ENCODE measurements around the gene TRIM31.
A peak's percentile ranks its signal among the peaks of the same experiment; 100 is the strongest.
"Not testable (repeated sequence)": the region's sequence is repeated elsewhere in the genome, so short reads cannot be mapped to it uniquely, and the experiment has no call there.

Gene TRIM31

GRCh38 chr6:30149234-30149633 is 36.3 kb upstream of the TRIM31 start:
- DNase-seq (ENCODE audit: low spot score), result no peak

DNA sequence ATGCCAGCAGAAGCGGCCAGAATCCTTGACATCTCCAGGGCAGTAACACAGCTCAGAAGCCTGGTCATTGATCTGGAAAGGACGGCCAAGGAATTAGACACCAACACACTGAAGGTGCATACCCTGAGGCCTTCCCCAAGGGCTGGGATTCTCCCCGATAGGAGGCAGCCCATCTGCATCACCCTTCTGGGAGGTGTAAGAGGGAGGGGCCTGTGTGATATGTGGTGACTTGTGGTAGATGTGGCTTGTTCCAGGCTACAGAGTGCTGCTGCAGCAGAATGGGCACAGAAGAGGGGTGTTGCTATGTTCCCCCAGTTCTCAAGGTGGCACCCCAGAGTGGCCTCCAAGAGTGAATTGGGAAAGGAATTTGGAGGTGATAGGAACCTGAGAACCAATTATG is 34.2 kb upstream of the TRIM31 start:
- no peak for DNase-seq (ENCODE audit: low spot score)

DNA sequence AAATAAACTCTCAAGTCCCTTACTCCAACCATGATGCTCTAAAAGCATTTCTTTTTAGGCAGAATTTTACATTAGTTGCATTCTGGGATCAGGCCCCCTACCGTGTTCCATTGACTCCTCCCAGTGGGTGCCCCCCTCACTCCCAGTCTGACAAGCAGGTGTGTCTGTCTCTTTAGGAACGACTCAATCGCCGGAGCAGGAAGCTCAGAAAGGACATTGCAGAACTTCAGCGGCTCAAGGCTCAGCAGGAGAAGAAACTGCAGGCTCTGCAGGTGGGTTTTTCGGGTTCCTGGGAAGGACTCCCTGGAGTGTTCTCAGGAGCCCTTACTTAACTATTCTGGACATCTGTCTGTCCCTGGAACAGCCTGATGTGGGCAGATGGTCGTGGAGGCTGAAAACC is 32.9 kb upstream of the TRIM31 start:
- DNase-seq (ENCODE audit: low spot score), result no peak

- DNase-seq (ENCODE audit: low spot score), result no peak
Measured at GRCh38 chr6:30144811-30145210, 31.9 kb upstream of the TRIM31 start.

DNA sequence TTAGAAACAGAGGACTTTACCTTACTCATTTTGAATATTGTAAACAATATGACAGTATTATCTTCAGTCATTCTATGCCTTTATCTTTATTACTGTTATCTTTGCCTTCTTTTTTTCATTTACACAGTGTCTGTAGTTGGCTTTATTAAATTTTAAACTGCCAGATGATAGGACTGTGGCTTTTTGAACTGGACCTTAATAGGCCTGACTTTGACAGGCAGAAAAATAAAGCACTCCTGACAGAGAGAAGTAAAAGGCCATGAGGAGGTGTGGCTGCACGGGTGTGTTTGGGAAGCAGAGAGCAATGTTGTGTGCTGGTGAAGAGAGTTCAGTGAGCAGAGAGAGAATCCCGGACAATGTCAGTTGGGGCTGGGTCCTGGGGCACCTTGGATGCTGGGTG is 30.9 kb upstream of the TRIM31 start:
- DNase-seq (ENCODE audit: low spot score), result no peak

DNA sequence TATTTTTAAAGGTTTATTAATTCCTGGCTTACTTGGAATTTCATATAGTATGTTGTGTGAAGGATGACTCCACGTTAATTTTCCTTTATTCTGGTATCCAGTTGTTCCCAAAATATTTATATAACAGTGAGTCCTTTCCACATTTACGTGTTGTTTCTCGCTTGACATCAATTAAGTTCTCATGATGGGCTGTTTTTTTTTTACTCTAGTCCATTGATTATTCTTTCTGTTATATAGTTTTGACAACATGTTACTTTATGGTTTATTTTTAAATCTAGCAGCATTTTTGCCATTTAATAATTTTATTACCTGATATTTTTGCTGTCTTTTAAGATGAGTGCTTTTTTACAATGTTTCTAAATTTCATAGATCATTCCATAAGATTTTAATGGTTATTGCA is 29.8 kb upstream of the TRIM31 start:
- no peak for DNase-seq (ENCODE audit: low spot score)

DNA sequence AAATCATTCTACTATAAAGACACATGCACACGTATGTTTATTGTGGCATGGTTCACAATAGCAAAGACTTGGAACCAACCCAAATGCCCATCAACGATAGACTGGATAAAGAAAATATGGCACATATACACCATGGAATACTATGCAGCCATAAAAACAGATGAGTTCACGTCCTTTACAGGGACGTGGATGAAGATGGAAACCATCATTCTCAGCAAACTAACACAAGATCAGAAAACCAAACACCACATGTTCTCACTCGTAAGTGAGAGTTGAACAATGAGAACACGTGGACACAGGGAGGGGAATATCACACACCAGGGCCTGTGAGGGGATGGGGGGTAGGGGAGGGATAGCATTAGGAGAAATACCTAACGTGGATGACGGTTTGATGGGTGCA is 27.4 kb upstream of the TRIM31 start:
- not testable (repeated sequence) for DNase-seq (ENCODE audit: low spot score)

DNA sequence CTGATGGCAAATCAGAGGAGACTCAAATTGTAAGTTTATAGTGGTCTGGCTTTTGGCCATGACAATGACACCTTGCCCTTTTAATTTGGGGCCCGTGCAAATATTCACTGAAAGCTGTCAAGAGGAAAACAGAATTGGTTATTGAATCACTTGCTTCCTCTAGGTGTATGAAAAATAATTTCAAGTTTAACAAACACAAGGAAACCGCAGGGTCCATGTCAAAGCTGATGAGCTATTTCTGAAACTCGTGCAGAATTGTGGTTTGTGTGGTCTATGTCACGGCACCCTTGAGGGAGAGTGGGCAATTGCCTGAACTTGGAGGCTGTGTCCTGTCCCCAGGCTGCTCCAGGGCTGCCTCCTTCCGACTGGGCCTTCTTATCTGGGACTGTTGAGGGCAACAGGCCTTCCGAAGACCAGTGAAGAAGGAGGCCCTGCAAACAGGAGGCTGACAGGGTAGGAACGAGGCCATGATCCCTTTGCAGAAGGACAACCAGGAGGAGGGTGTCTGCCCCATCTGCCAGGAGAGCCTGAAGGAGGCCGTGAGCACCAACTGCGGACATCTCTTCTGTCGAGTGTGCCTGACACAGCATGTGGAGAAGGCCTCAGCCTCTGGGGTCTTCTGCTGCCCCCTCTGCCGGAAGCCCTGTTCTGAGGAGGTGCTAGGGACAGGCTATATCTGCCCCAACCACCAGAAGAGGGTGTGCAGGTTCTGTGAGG is 23.8 kb upstream of the TRIM31 start:
- no peak for DNase-seq (ENCODE audit: low spot score)

DNA sequence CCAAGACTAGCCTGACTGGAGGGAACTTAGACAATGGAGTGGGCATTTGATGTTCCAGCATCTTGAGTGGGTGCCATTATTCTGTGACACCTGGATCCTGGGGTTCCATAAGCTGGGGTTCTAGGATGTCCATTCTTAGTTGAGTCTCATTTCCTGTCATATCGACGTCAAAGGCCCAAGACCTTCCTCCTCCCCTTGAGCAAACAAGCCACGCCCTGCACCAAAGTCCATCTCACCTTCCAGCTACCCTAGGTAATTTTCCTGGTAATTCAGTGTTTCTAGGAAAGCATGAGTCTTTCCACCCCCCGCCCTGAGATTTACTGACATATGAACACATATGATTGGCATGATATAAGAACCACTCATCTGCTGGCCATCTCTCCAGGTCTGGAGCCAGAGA is 22.9 kb upstream of the TRIM31 start, which contains the start of gene TRIM40:
Gene TRIM40 (plus strand): TSS at position 384 of the 400 bp plus-strand sequence. CDS start 897 bp downstream, outside the sequence.
- DNase-seq (ENCODE audit: low spot score), result no peak

DNA sequence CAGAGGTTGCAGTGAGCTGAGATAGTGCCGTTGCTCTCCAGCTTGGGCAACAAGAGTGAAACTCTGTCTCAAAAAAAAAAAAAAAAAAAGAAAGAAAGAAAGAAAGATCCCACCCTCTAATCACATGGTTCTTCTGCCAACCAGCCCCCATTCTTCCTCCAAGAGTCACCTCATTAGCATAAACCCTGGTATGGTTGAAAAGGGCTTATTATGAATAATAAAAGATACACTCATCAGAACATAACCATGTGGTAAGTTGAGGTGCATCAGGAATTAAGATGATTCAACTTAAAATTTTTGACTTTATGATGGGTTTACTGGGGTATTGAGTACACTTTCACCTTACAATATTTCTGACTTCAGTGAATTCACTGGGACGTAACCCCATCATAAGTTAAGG is 22.3 kb upstream of the TRIM31 start:
- DNase-seq (ENCODE audit: low spot score), result no peak

DNA sequence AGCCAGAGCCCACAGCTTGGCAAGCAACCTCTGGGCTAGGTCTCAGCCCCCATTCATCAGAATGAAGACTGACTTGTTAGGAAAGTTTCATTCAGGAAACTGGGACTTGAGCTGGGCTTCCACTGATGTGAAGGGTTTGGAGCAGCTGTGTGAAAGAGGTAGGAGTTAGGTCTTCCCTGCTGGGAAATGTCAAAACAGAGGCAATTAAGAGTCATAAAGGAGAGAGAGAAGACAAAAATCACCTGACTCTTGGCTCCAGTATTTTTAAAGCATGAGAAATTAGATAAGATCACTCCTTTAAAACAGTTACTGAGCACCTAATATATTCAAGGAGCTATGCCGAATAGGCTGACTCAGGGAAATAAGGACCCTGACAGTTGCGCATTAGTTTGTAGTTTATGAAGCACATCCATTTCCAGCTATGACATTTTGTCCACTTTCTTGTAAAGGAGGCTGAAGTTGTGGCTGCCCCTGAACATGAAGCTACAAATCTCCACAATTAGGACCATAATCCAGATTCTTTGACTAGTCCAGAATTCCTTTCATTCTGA is 19.1 kb upstream of the TRIM31 start:
- no peak for DNase-seq (ENCODE audit: low spot score)

DNA sequence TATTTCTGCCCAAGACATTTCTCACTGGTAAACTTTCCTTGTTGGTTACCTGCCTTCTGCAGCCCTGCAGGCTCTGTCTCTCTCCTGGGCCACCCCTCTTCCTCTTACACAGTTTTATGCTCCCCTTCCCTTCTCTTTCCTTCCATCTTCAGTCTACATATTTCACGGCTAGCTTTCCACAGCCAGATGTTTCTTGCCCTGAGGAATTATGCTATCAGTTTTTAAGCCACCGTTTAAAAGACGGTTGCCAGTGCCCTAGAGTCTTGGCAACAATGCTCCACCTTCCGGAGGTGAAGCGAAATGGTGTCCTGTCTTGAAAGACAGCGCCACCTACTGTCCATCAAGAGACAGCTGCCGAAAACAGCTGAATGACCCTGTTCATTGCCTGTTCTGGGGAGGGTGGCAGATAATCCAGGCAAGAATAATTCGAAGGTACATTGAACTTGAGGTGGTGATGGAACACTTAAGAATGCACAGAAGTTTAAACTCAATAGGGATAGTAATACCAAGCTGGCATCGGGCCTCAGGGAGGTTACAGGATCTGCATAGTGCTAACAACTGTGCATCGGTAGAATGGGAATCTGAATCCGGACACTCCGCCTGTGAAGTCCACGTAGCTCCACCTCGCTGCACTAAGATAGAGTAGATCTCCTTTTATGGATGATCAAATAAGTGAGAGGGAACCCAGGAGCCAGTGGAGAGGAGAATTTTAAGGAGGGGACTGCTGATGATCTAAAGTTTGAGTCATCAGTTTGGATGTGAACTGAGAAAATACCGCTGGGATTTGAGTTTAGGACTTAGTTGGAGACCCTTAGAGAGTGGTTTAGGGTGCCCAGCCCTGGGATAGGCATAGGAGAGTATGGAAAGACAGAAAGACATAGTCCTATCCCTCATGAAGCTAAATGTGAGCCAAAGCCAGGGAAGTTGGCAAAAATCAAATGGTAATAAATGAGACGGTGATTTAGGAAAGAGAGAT is 18.3 kb upstream of the TRIM31 start:
- peak; percentile 88 for DNase-seq (ENCODE audit: low spot score)

DNA sequence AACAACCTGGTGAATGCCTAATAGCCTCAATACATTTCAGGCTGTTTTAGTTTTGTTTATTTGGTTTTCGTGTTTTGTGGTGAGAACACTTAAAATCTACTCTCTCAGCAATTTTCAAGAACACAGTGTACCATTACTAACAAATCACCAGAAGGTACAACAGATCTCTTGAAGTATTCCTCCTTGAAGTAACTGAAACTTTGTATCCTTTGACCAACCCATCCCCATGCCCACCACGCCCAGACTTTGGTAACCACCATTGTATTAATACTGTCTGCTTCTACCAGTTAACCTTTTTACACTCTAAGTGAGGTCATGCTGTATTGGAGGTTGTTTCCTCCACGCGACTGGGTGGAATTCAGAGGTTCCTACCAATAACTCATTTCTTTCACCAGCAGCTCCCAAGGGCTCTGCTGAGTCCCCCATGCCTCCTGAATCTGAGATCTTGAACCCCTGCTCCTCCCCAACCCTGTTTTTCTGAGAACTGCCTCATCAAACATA is 17.3 kb upstream of the TRIM31 start:
- DNase-seq (ENCODE audit: low spot score), result no peak

GRCh38 chr6:30129265-30130178 is 16.6 kb upstream of the TRIM31 start:
- no peak for DNase-seq (ENCODE audit: low spot score)

DNA sequence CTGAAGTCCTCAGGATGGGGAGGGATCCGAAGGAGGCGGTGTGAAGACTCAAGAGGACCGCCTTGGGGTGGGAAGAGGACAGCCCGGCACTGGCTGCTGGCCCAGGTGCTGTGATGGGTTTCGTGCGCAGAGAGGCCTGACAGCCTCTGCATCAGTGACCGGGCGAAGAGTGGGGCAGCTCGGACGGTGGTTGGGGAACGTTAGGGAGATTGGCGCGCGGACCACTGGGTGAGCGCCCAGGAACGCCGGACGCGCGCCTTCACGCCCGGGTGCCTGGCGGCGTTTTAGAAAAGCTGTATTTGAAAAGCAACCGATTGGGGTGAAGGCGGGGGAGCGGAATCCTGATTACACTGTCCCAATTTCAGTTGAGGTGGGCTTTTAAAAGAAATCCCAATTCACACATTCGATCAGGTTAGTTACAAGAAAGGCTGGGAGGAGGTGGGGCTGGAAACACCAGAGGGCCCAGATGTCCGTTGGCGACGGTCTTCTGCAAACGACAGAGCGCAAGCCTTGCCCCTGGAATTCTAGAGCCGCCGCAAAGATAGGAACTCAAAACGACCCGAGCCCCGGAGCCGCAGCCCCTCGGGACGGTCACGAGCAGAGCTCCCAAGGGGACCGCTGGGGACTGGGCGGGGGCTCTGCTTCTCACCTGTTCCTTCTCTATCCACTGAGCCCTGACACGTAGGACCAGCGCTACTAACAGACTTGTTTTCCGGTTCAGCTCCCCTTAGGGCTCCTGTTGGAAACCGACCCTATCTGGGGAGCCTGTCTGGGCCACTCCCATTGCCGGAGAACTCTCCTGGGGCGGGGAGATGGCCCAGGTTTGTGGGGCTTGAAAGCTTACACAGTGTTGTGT is 14.6 kb upstream of the TRIM31 start:
- DNase-seq (ENCODE audit: low spot score), result no peak

DNA sequence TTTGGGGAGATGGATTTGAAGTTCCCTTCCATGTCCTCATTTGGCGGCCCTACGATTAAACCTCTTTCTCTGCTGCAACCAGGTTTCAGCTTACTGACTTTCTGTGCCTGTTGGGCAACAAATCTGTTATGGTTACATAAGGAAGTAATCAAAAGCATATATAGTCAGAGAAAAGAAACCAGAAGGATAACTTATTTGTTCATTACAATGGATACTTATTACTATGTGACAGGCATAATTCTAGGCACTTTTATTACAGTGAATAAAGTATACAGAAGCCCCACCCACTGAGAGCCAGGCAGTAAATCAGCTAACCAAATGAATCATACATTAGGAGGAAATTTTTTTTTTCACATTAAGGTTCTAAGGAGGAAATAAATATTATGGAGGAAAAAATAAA is 9.6 kb upstream of the TRIM31 start:
- no peak for DNase-seq (ENCODE audit: low spot score)

GRCh38 chr6:30121446-30122366 is 8.8 kb upstream of the TRIM31 start:
- no peak for DNase-seq (ENCODE audit: low spot score)

GRCh38 chr6:30118691-30119090 is 5.8 kb upstream of the TRIM31 start:
- not testable (repeated sequence) for DNase-seq (ENCODE audit: low spot score)

DNA sequence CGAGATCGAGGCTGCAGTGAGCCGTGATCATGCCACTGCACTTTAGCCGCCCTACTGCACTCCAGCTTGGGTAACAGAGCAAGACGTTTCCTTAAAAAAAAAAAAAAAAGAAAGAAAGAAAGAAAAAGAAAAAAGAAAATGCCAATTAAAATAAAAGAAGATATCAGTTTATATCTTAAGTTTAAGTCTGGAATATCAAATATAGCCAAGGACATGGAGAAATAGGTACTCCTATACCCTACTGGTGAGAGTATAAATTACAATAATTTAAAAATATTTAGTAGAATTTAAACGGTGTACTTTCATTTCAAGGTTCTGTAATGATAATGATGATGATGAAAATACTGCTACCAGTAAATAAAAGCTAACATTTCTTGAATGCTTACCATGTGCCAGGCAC is 3.8 kb upstream of the TRIM31 start:
- no peak for DNase-seq (ENCODE audit: low spot score)
